DOHH2 (cell line): ENCODE results near the gene TLR6.
A peak's percentile ranks its signal among the peaks of the same experiment; 100 is the strongest.
"Not testable (repeated sequence)": the region's sequence is repeated elsewhere in the genome, so short reads cannot be mapped to it uniquely, and the experiment has no call there.

Experiments
- H3F3A ChIP-seq: fragments of 200-600 bp; sonication (generic), shearing (Covaris generic); 2 replicates; pipeline ENCODE4 v1.6.0; 2016; ENCODE audit warnings: antibody characterized with exemption, mild to moderate bottlenecking; ENCODE audit not compliant: control insufficient read depth, insufficient read depth
- H3K27ac ChIP-seq: fragments of 200-600 bp; sonication (generic); 2 replicates; pipeline ENCODE4 v1.5.1; 2014; ENCODE audit warnings: low read depth, mild to moderate bottlenecking, low read length, moderate library complexity
- H3K27me3 ChIP-seq: fragments of 200-600 bp; sonication (generic); 2 replicates; pipeline ENCODE4 v1.6.1; 2014; ENCODE audit warnings: mild to moderate bottlenecking, low read length, mixed read lengths; ENCODE audit not compliant: control insufficient read depth
- H3K36me3 ChIP-seq: fragments of 200-600 bp; sonication (generic); 2 replicates; pipeline ENCODE4 v1.6.1; 2014; ENCODE audit warnings: mild to moderate bottlenecking, low read length, moderate library complexity, mixed read lengths; ENCODE audit not compliant: control insufficient read depth
- H3K4me1 ChIP-seq: fragments of 200-600 bp; sonication (generic); 2 replicates; pipeline ENCODE4 v1.6.1; 2014; ENCODE audit warnings: mild to moderate bottlenecking, low read length, mixed read lengths; ENCODE audit not compliant: control insufficient read depth
- H3K4me2 ChIP-seq: fragments of 200-600 bp; sonication (generic); 2 replicates; pipeline ENCODE4 v1.6.0; 2014; ENCODE audit warnings: mild to moderate bottlenecking, low read length, moderate library complexity
- H3K4me3 ChIP-seq: fragments of 200-600 bp; sonication (generic); 2 replicates; pipeline ENCODE4 v1.5.1; 2014; ENCODE audit warnings: mild to moderate bottlenecking, low read length, mixed read lengths
- H3K79me2 ChIP-seq: fragments of 200-600 bp; sonication (generic); 2 replicates; pipeline ENCODE4 v1.6.1; 2014; ENCODE audit warnings: mild to moderate bottlenecking, low read length, mixed read lengths; ENCODE audit not compliant: control insufficient read depth
- H3K9me2 ChIP-seq: fragments of 200-600 bp; sonication (generic); replicated peaks from 2 replicates; pipeline ENCODE4 v1.6.1; 2014; ENCODE audit warnings: mild to moderate bottlenecking, low read length, mixed read lengths; ENCODE audit not compliant: control insufficient read depth
- H3K9me3 ChIP-seq: fragments of 200-600 bp; sonication (generic); 2 replicates; pipeline ENCODE4 v1.6.1; 2014; ENCODE audit warnings: antibody characterized with exemption, low read length, mixed read lengths; ENCODE audit not compliant: control insufficient read depth, insufficient read depth
- H4K20me1 ChIP-seq: fragments of 200-600 bp; sonication (generic); 2 replicates; pipeline ENCODE4 v1.6.0; 2014; ENCODE audit warnings: low read depth, mild to moderate bottlenecking, antibody characterized with exemption, low read length, moderate library complexity; ENCODE audit not compliant: control insufficient read depth, insufficient read depth
- EZH2phosphoT487 ChIP-seq: fragments of 200-600 bp; sonication (generic); IDR thresholded peaks from 2 replicates; pipeline ENCODE4 v1.6.1; 2017; ENCODE audit warnings: borderline replicate concordance, mild to moderate bottlenecking, antibody characterized with exemption, low read length, moderate library complexity, mixed read lengths
- TF ChIP-seq, protein P1 (sequence below): fragments of 200-600 bp; sonication (generic); IDR thresholded peaks from one replicate; pipeline ENCODE4 v1.5.1; 2014; ENCODE audit warnings: antibody characterized with exemption, mild to moderate bottlenecking, low read depth, low read length; ENCODE audit not compliant: poor library complexity, severe bottlenecking

Gene TLR6

DNA sequence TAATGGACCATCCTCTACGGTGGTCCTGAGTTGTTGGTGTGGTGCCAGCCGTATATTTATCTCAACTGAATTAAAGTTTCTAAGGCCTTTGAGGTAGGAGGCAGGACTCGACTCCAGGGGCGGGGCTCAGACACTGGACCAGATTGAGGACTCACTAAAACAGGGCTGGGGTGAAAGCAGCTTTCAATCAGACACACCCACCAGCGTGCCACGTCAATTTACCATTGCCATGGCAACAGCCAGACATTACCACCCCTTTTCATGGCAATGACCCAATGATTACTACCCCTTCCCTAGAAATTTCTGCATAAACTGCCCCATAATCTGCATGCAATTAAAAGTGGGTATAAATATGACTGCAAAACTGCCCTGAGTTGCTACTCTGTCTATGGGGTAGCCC, 45.3 kb downstream of the TLR6 start:
- no peaks in the 10 kb centered on the region for H4K20me1 ChIP-seq
- no peaks in the 10 kb centered on the region for H3K9me2 ChIP-seq
- H3K79me2 ChIP-seq: peaks cover 9% of the 10 kb centered on the region
- H3K4me1 ChIP-seq: peaks cover 22% of the 10 kb centered on the region
- peaks cover 16% of the 10 kb centered on the region for H3F3A ChIP-seq
- peaks cover 13% of the 10 kb centered on the region for H3K9me3 ChIP-seq
- H3K27me3 ChIP-seq: no peaks in the 10 kb centered on the region
- no peak for TF ChIP-seq EZH2phosphoT487
- TF ChIP-seq, protein P1, sequence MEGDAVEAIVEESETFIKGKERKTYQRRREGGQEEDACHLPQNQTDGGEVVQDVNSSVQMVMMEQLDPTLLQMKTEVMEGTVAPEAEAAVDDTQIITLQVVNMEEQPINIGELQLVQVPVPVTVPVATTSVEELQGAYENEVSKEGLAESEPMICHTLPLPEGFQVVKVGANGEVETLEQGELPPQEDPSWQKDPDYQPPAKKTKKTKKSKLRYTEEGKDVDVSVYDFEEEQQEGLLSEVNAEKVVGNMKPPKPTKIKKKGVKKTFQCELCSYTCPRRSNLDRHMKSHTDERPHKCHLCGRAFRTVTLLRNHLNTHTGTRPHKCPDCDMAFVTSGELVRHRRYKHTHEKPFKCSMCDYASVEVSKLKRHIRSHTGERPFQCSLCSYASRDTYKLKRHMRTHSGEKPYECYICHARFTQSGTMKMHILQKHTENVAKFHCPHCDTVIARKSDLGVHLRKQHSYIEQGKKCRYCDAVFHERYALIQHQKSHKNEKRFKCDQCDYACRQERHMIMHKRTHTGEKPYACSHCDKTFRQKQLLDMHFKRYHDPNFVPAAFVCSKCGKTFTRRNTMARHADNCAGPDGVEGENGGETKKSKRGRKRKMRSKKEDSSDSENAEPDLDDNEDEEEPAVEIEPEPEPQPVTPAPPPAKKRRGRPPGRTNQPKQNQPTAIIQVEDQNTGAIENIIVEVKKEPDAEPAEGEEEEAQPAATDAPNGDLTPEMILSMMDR: no peak
- peaks cover 25% of the 10 kb centered on the region for H3K36me3 ChIP-seq
- no peak overlapping the region for H3K27ac ChIP-seq
- H3K4me2 ChIP-seq: no peak overlapping the region
- H3K4me3 ChIP-seq: no peak overlapping the region

GRCh38 chr4:38807462-38807861, 49.2 kb downstream of the TLR6 start:
- H3K4me3 ChIP-seq, H3K4me2 ChIP-seq, H4K20me1 ChIP-seq, H3K27ac ChIP-seq, H3K27me3 ChIP-seq, H3K9me2 ChIP-seq: not testable (repeated sequence)
- Histone ChIP-seq H3K4me1 (peaks cover 36% of the 10 kb centered on the region), H3F3A (peaks cover 24% of the 10 kb centered on the region), H3K79me2 (peaks cover 20% of the 10 kb centered on the region), H3K9me3 (peaks cover 11% of the 10 kb centered on the region), H3K36me3 (peaks cover 18% of the 10 kb centered on the region)

DNA sequence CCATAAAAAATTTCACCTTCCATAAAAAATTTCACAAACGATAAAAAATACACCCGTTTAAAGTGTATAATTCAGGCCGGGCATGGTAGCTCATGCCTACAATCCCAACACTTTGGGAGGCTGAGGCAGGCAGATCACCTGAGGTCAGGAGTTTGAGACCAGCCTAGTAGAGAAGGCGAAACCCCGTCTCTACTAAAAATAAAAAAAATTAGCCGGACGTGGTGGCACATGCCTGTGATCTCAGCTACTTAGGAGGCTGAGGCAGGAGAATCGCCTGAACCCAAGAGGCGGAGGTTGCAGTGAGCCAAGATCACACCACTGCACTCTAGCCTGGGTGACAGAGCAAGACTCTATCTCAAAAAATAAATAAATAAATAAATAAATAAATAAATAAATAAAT, 50.4 kb downstream of the TLR6 start:
- H3K9me3 ChIP-seq: peaks cover 15% of the 10 kb centered on the region
- peaks cover 36% of the 10 kb centered on the region for H3K4me1 ChIP-seq
- peak overlapping the region; percentile 95 for H3K4me2 ChIP-seq
- H3K9me2 ChIP-seq, H3K27me3 ChIP-seq, H4K20me1 ChIP-seq: not testable (repeated sequence)
- peak overlapping the region; percentile 94 for H3K27ac ChIP-seq
- H3F3A ChIP-seq: peaks cover 24% of the 10 kb centered on the region
- H3K36me3 ChIP-seq: peaks cover 30% of the 10 kb centered on the region
- H3K79me2 ChIP-seq: peaks cover 25% of the 10 kb centered on the region
- H3K4me3 ChIP-seq: peak overlapping the region; percentile 82

GRCh38 chr4:38805530-38806145, 51.0 kb downstream of the TLR6 start:
- Histone ChIP-seq H3K4me2 (peak overlapping the region; percentile 95), H3K27me3 (no peaks in the 10 kb centered on the region), H3K79me2 (peaks cover 25% of the 10 kb centered on the region), H3K27ac (peak overlapping the region; percentile 94), H3K4me1 (peaks cover 36% of the 10 kb centered on the region), H3F3A (peaks cover 24% of the 10 kb centered on the region), H3K9me3 (peaks cover 15% of the 10 kb centered on the region), H3K9me2 (no peaks in the 10 kb centered on the region), H3K4me3 (peak overlapping the region; percentile 82), H3K36me3 (peaks cover 36% of the 10 kb centered on the region), H4K20me1 (no peaks in the 10 kb centered on the region)
- no peak for TF ChIP-seq EZH2phosphoT487
- TF ChIP-seq, protein P1: no peak
